Right cardiac atrium (tissue), 5 donors: ENCODE data around the gene MINDY3. TPM values are rescaled to one million over a fixed set of nuclear protein-coding genes. Genes with fewer than 3 reads are reported as not detected.

ENCODE experiments used
- ATAC-seq, 2 donors: fragments of 200-7000 bp; cut with Tn5 transposase; one replicate each; pipeline versions ENCODE4 v1.8.0 to v1.9.1; 2020; ENCODE audit warnings: moderate library complexity in 2 of 2, mild to moderate bottlenecking in 1 of 2
- DNase-seq, 3 donors: peaks; one replicate each; pipeline ENCODE4 v3.0.0-alpha.2; 2020
- H3K27ac ChIP-seq: one replicate; pipeline ENCODE4 v1.5.1; 2013; ENCODE audit warnings: mild to moderate bottlenecking, low read length, control low read depth, moderate library complexity
- H3K27me3 ChIP-seq: one replicate; pipeline ENCODE4 v1.6.1; 2013; ENCODE audit not compliant: control insufficient read depth, insufficient read depth
- H3K4me1 ChIP-seq: one replicate; pipeline ENCODE4 v1.6.1; 2013; ENCODE audit warnings: low read length; ENCODE audit not compliant: control insufficient read depth, insufficient read depth
- H3K4me3 ChIP-seq: one replicate; pipeline ENCODE4 v1.5.1; 2013; ENCODE audit warnings: low read length, control low read depth
- H3K9me3 ChIP-seq: one replicate; pipeline ENCODE4 v1.6.1; 2013; ENCODE audit warnings: low read length; ENCODE audit not compliant: control insufficient read depth
- WGBS: extraction: QIAGEN DNeasy Blood & Tissue Kit; methylation state at CpG from one replicate; pipeline ENCODE4 v1.1.7; 2013; 5-methylcytosine and 5-hydroxymethylcytosine counted together
- intact Hi-C, 4 donors: fragments of 100-400 bp; cut with DNase I; formaldehyde crosslinking; loops; one replicate each; pipeline versions ENCODE4 v1.11.0 to v1.14.0; 2022 to 2023
- polyA plus RNA-seq: library from polyadenylated mRNA; stranded (reverse); fragments of 200-250 nt; gene quantifications from one replicate; pipeline ENCODE4 v1.2.3, GENCODE V29; 2013
- total RNA-seq, 4 donors: library from RNA; stranded (reverse); fragmentation: NEBNext Ultra II Directional; extraction: Animal tissue kit (Norgen Biotek cat#: 25700); gene quantifications; one replicate each; pipeline ENCODE4 v1.2.1, GENCODE V29; 2021
- donor health status: healthy with polysubstance abuse.
- donor health status: DM: no; HTN: yes; CAD: no.
- donor health status: DM: no; HTN: no; CAD: no.
- donor health status: DM: no; HTN: yes; CAD: no; lungs with severe emphysema.
- donor health status: DM: yes; HTN: yes; CAD: no.

Gene MINDY3
- total and polyA plus RNA-seq, 5 donors, result 10.9 to 28.9 (median 27.3) TPM

- Histone ChIP-seq H3K4me3 (no peak overlapping the region), H3K27me3 (no peaks in the 10 kb centered on the region), H3K4me1 (no peaks in the 10 kb centered on the region), H3K9me3 (no peaks in the 10 kb centered on the region), H3K27ac (no peak overlapping the region)
- DNase-seq (no peak), ATAC-seq (no peak)
- WGBS, result 100% methylated on average over 2 of the region's 2 CpGs
- intact Hi-C loops, result no loop called here
Observed at GRCh38 chr10:15730341-15730740, 130.0 kb downstream of the MINDY3 start.

GRCh38 chr10:15729890-15730289, 130.4 kb downstream of the MINDY3 start:
- intact Hi-C loops, result loop anchor here in 3 of 4 donors (5.0 to 10.0 kb wide), 3 partner anchors 95 to 298 kb away; no protein-coding TSS in a partner anchor
- Histone ChIP-seq H3K9me3 (no peaks in the 10 kb centered on the region), H3K4me3 (no peak overlapping the region), H3K27me3 (no peaks in the 10 kb centered on the region), H3K4me1 (no peaks in the 10 kb centered on the region), H3K27ac (no peak overlapping the region)
- ATAC-seq (no peak), DNase-seq (no peak)
- 91% methylated on average over 7 of the region's 7 CpGs for WGBS

Other genes with a start within 250 kb of the MINDY3 start
- gene ITGA8, start 140.6 kb downstream of the MINDY3 start, total RNA-seq, result 1 to 10 TPM; 3.7 to 8.8 (median 5.6) TPM
- gene ITGA8, start 140.6 kb downstream of the MINDY3 start, polyA plus RNA-seq, result 5.5 TPM